Neural progenitor cell (in vitro differentiated cells): Measurements from ENCODE around the gene L3MBTL3. TPM values are rescaled to one million over a fixed set of nuclear protein-coding genes. Genes with fewer than 3 reads are reported as not detected.

Experiments
- DNase-seq: peaks from one replicate; pipeline ENCODE4 v3.0.0-alpha.2; 2016; ENCODE audit warnings: low spot score
- H2AFZ ChIP-seq: fragments of 200-600 bp; sonication (generic); replicated peaks from 2 replicates; pipeline ENCODE4 v1.6.1; 2016; ENCODE audit warnings: antibody characterized with exemption
- H3F3A ChIP-seq: fragments of 200-600 bp; sonication (generic); 2 replicates; pipeline ENCODE4 v1.6.1; 2016; ENCODE audit warnings: antibody characterized with exemption, low read depth
- H3K27ac ChIP-seq: fragments of 200-600 bp; sonication (generic); 2 replicates; pipeline ENCODE4 v1.5.1; 2016; ENCODE audit warnings: mild to moderate bottlenecking
- H3K27me3 ChIP-seq: fragments of 200-600 bp; sonication (generic); 2 replicates; pipeline ENCODE4 v1.6.1; 2016; ENCODE audit warnings: mild to moderate bottlenecking, moderate library complexity
- H3K36me3 ChIP-seq: fragments of 200-600 bp; sonication (generic); 2 replicates; pipeline ENCODE4 v1.5.1; 2016
- H3K4me1 ChIP-seq: fragments of 200-600 bp; sonication (generic); 2 replicates; pipeline ENCODE4 v1.6.1; 2016; ENCODE audit warnings: mixed run types
- H3K4me2 ChIP-seq: fragments of 200-600 bp; sonication (generic); 2 replicates; pipeline ENCODE4 v1.6.1; 2016
- H3K4me3 ChIP-seq: fragments of 200-600 bp; sonication (generic); 2 replicates; pipeline ENCODE4 v1.5.1; 2016
- H3K79me2 ChIP-seq: fragments of 200-600 bp; sonication (generic); 2 replicates; pipeline ENCODE4 v1.6.1; 2016; ENCODE audit warnings: low read depth
- H3K9ac ChIP-seq: fragments of 200-600 bp; sonication (generic); 2 replicates; pipeline ENCODE4 v1.6.1; 2016
- H3K9me3 ChIP-seq: fragments of 200-600 bp; sonication (generic); 2 replicates; pipeline ENCODE4 v1.5.1; 2016; ENCODE audit warnings: low read depth
- H4K20me1 ChIP-seq: fragments of 200-600 bp; sonication (generic); 2 replicates; pipeline ENCODE4 v1.6.1; 2016; ENCODE audit warnings: low read depth
- H3K27ac Mint-ChIP-seq: 3 replicates; pipeline ENCODE4 v1.8.0; 2021; ENCODE audit warnings: mixed read lengths
- H3K27me3 Mint-ChIP-seq: 2 replicates; pipeline ENCODE4 v1.8.0; 2022; ENCODE audit warnings: low read depth, mild to moderate bottlenecking, inconsistent platforms, moderate library complexity, mixed read lengths; ENCODE audit not compliant: insufficient read depth
- H3K36me3 Mint-ChIP-seq: 3 replicates; pipeline ENCODE4 v1.8.0; 2021; ENCODE audit warnings: mixed read lengths
- H3K4me1 Mint-ChIP-seq: 3 replicates; pipeline ENCODE4 v1.8.0; 2021; ENCODE audit warnings: mixed read lengths
- H3K4me3 Mint-ChIP-seq: 3 replicates; pipeline ENCODE4 v1.8.0; 2021; ENCODE audit warnings: mild to moderate bottlenecking, moderate library complexity, mixed read lengths
- H3K9me3 Mint-ChIP-seq: 3 replicates; pipeline ENCODE4 v1.8.0; 2020; ENCODE audit warnings: mixed read lengths
- CTCF ChIP-seq: fragments of 200-600 bp; sonication (generic); IDR thresholded peaks from 2 replicates; pipeline ENCODE4 v1.5.1; 2017; ENCODE audit warnings: antibody characterized with exemption, mild to moderate bottlenecking
- EZH2 ChIP-seq: fragments of 200-600 bp; sonication (generic); IDR thresholded peaks from 2 replicates; pipeline ENCODE4 v1.6.1; 2017; ENCODE audit warnings: antibody characterized with exemption, mild to moderate bottlenecking, moderate library complexity
- EZH2phosphoT487 ChIP-seq: fragments of 200-600 bp; sonication (generic); IDR thresholded peaks from 2 replicates; pipeline ENCODE4 v1.6.1; 2017; ENCODE audit warnings: antibody characterized with exemption
- total RNA-seq: library from RNA; depleted of rRNA; stranded (reverse); fragments of >200 nt; gene quantifications from 2 replicates; pipeline ENCODE4 v1.2.3, GENCODE V29; 2015; ENCODE audit warnings: low replicate concordance

The L3MBTL3 gene
- total RNA-seq, 1 donor from 2014 or later, result 22.2 TPM

GRCh38 chr6:130010387-130010786, 8.0 kb upstream of the L3MBTL3 start:
- no peaks in the 10 kb centered on the region for H3K9me3 ChIP-seq
- peaks cover 2% of the 10 kb centered on the region for H3K9me3 Mint-ChIP-seq
- H3K4me1 Mint-ChIP-seq, result no peaks in the 10 kb centered on the region
- DNase-seq, result no peak
- no peaks in the 10 kb centered on the region for H4K20me1 ChIP-seq
- H2AFZ ChIP-seq, result no peak overlapping the region
- TF ChIP-seq EZH2phosphoT487, result no peak
- no peak for TF ChIP-seq EZH2
- no peak for TF ChIP-seq CTCF
- H3K4me2 ChIP-seq, result no peak overlapping the region
- H3K79me2 ChIP-seq, result no peaks in the 10 kb centered on the region
- H3K27me3 Mint-ChIP-seq, result peaks cover 4% of the 10 kb centered on the region
- no peak overlapping the region for H3K4me3 Mint-ChIP-seq
- no peak overlapping the region for H3K27ac Mint-ChIP-seq
- H3K9ac ChIP-seq, result no peak overlapping the region
- no peak overlapping the region for H3K27ac ChIP-seq
- H3K27me3 ChIP-seq, result no peaks in the 10 kb centered on the region
- H3F3A ChIP-seq, result no peaks in the 10 kb centered on the region
- no peak overlapping the region for H3K4me3 ChIP-seq
- H3K4me1 ChIP-seq, result no peaks in the 10 kb centered on the region
- H3K36me3 Mint-ChIP-seq, result no peaks in the 10 kb centered on the region
- H3K36me3 ChIP-seq, result no peaks in the 10 kb centered on the region

GRCh38 chr6:130012728-130013127, 5.7 kb upstream of the L3MBTL3 start:
- H4K20me1 ChIP-seq, result no peaks in the 10 kb centered on the region
- DNase-seq, result no peak
- no peaks in the 10 kb centered on the region for H3K36me3 ChIP-seq
- H3K9ac ChIP-seq, result no peak overlapping the region
- H3K9me3 ChIP-seq, result no peaks in the 10 kb centered on the region
- Mint-ChIP-seq H3K4me3 (no peak overlapping the region), H3K36me3 (no peaks in the 10 kb centered on the region), H3K4me1 (peaks cover 6% of the 10 kb centered on the region), H3K9me3 (no peaks in the 10 kb centered on the region), H3K27ac (no peak overlapping the region), H3K27me3 (peaks cover 4% of the 10 kb centered on the region)
- H3K27ac ChIP-seq, result no peak overlapping the region
- peaks cover 2% of the 10 kb centered on the region for H3K4me1 ChIP-seq
- TF ChIP-seq CTCF (no peak), EZH2phosphoT487 (no peak), EZH2 (no peak)
- H3K4me2 ChIP-seq, result no peak overlapping the region
- H3K4me3 ChIP-seq, result no peak overlapping the region
- H3K27me3 ChIP-seq, result no peaks in the 10 kb centered on the region
- H3K79me2 ChIP-seq, result no peaks in the 10 kb centered on the region
- H2AFZ ChIP-seq, result no peak overlapping the region
- H3F3A ChIP-seq, result peaks cover 2% of the 10 kb centered on the region

- Mint-ChIP-seq H3K27me3 (peaks cover 5% of the 10 kb centered on the region), H3K27ac (peak overlapping the region; percentile 94), H3K4me1 (peaks cover 16% of the 10 kb centered on the region), H3K36me3 (peaks cover 2% of the 10 kb centered on the region), H3K4me3 (peak overlapping the region; percentile 99), H3K9me3 (no peaks in the 10 kb centered on the region)
- Histone ChIP-seq H3K27ac (no peak overlapping the region), H3K27me3 (peaks cover 10% of the 10 kb centered on the region), H3F3A (peaks cover 14% of the 10 kb centered on the region), H3K36me3 (no peaks in the 10 kb centered on the region), H3K4me1 (peaks cover 7% of the 10 kb centered on the region), H3K4me2 (peak overlapping the region; percentile 98), H3K4me3 (peak overlapping the region; percentile 74), H2AFZ (peak overlapping the region; percentile 94), H3K9ac (no peak overlapping the region), H3K9me3 (no peaks in the 10 kb centered on the region), H4K20me1 (peaks cover 15% of the 10 kb centered on the region), H3K79me2 (peaks cover 14% of the 10 kb centered on the region)
- TF ChIP-seq EZH2 (no peak), EZH2phosphoT487 (no peak), CTCF (no peak)
- peak; percentile 60 for DNase-seq
These were observed 454 bp downstream of the L3MBTL3 start for GRCh38 chr6:130018744-130019325.
